Caco-2 (cell line): ENCODE results near the gene FPR1. TPM values are rescaled to one million over a fixed set of nuclear protein-coding genes. Genes with fewer than 3 reads are reported as not detected.

Experiments
- BruUV-seq: library from RNA; stranded (reverse); fragments of 400-500 nt; replicated peaks from 2 replicates; lab custom pipeline; 2021; lab: Mats Ljungman, UMichigan
- CTCF ChIA-PET: fragments of 300-600 bp; sonication (Branson Sonifier 250); formaldehyde crosslinking; loops from one replicate; lab custom pipeline; 2022; ENCODE audit warnings: antibody characterized with exemption; lab: Charles Lee
- POLR2A ChIA-PET: fragments of 300-600 bp; sonication (Branson Sonifier 250); formaldehyde crosslinking; loops from one replicate; lab custom pipeline; 2022; ENCODE audit warnings: antibody characterized with exemption; lab: Charles Lee
- DNase-seq, 2 experiments: peaks; one replicate each; pipeline versions ENCODE4 v3.0.0 to v3.0.0-alpha.2; 2020 to 2022
- H3K27me3 ChIP-seq: replicated peaks from 2 replicates; pipeline ENCODE4 v1.6.0; 2011; ENCODE audit warnings: low read length; ENCODE audit not compliant: control insufficient read depth, insufficient read depth
- H3K36me3 ChIP-seq: 2 replicates; pipeline ENCODE4 v1.5.1; 2011; ENCODE audit warnings: low read length; ENCODE audit not compliant: control insufficient read depth, insufficient read depth
- H3K4me1 ChIP-seq: fragments of 250-450 bp; sonication (Bioruptor Pico); 2 replicates; pipeline ENCODE4 v1.5.1; 2020; ENCODE audit warnings: mild to moderate bottlenecking
- H3K4me3 ChIP-seq: 2 replicates; pipeline ENCODE4 v1.5.1; 2011; ENCODE audit warnings: low read depth, mild to moderate bottlenecking, control low read depth, low read length
- H3K9me3 ChIP-seq: fragments of 250-450 bp; sonication (Bioruptor Pico); 2 replicates; pipeline ENCODE4 v1.5.1; 2020; ENCODE audit warnings: mild to moderate bottlenecking, moderate library complexity
- H3K27ac Mint-ChIP-seq: one replicate; pipeline ENCODE4 v1.8.0; 2022; ENCODE audit warnings: mixed read lengths; ENCODE audit not compliant: unreplicated experiment
- H3K27me3 Mint-ChIP-seq: one replicate; pipeline ENCODE4 v1.8.0; 2022; ENCODE audit warnings: mixed read lengths; ENCODE audit not compliant: insufficient read depth, unreplicated experiment
- H3K36me3 Mint-ChIP-seq: one replicate; pipeline ENCODE4 v1.8.0; 2022; ENCODE audit warnings: mild to moderate bottlenecking, mixed read lengths; ENCODE audit not compliant: insufficient read depth, unreplicated experiment
- H3K4me1 Mint-ChIP-seq: one replicate; pipeline ENCODE4 v1.8.0; 2022; ENCODE audit warnings: low read depth, mixed read lengths; ENCODE audit not compliant: unreplicated experiment
- H3K4me3 Mint-ChIP-seq: one replicate; pipeline ENCODE4 v1.8.0; 2022; ENCODE audit warnings: mild to moderate bottlenecking, moderate library complexity, mixed read lengths; ENCODE audit not compliant: unreplicated experiment
- H3K9me3 Mint-ChIP-seq: one replicate; pipeline ENCODE4 v1.8.0; 2022; ENCODE audit warnings: mixed read lengths; ENCODE audit not compliant: unreplicated experiment
- CTCF ChIP-seq, 2 experiments: fragments of 200-600 bp in 1 of 2; IDR thresholded peaks; 1 replicate in 1 of 2; 2 replicates in 1 of 2; pipeline versions ENCODE4 v1.5.1 to v1.8.0; 2011 to 2022; ENCODE audit warnings: antibody characterized with exemption in 1 of 2, control low read depth in 1 of 2, inconsistent platforms in 1 of 2, low read depth in 1 of 2, low read length in 1 of 2, mild to moderate bottlenecking in 1 of 2, moderate library complexity in 1 of 2; ENCODE audit not compliant: insufficient read depth in 1 of 2, severe bottlenecking in 1 of 2, unreplicated experiment in 1 of 2
- intact Hi-C: fragments of 100-400 bp; cut with micrococcal nuclease; formaldehyde crosslinking; loops from one replicate; pipeline ENCODE4 v1.10.0; 2022; ENCODE audit not compliant: unreplicated experiment
- total RNA-seq: library from RNA; stranded (reverse); gene quantifications from 2 replicates; pipeline ENCODE4 v1.2.3, GENCODE V29; 2022

FPR1 gene
- total RNA-seq, 1 experiment from 2014 or later = not detected

GRCh38 chr19:51711702-51712101, 40.0 kb downstream of the FPR1 start:
- BruUV-seq = no TSS peak
- DNase-seq = no peak
- no peak overlapping the region for H3K4me3 ChIP-seq
- H3K27me3 ChIP-seq = no peaks in the 10 kb centered on the region
- H3K4me1 ChIP-seq = no peaks in the 10 kb centered on the region
- peaks cover 26% of the 10 kb centered on the region for H3K9me3 Mint-ChIP-seq
- no peaks in the 10 kb centered on the region for H3K36me3 ChIP-seq
- H3K36me3 Mint-ChIP-seq = no peaks in the 10 kb centered on the region
- POLR2A ChIA-PET = no interaction called here
- H3K4me3 Mint-ChIP-seq = no peak overlapping the region
- CTCF ChIA-PET = no interaction called here
- TF ChIP-seq CTCF (IDR thresholded peaks at IDR 0.05; ENCODE audit: insufficient read depth in 1 of 2, low read depth in 1 of 2, low read length in 1 of 2, severe bottlenecking in 1 of 2, unreplicated experiment in 1 of 2) = no peak
- H3K4me1 Mint-ChIP-seq = no peaks in the 10 kb centered on the region
- intact Hi-C loops = loop anchor here (2.0 kb wide), 1 partner anchor 71 kb away; no protein-coding TSS in a partner anchor
- no peaks in the 10 kb centered on the region; the same call in 1 of the 2 replicates for H3K9me3 ChIP-seq
- peaks cover 11% of the 10 kb centered on the region for H3K27me3 Mint-ChIP-seq
- H3K27ac Mint-ChIP-seq = no peak overlapping the region

DNA sequence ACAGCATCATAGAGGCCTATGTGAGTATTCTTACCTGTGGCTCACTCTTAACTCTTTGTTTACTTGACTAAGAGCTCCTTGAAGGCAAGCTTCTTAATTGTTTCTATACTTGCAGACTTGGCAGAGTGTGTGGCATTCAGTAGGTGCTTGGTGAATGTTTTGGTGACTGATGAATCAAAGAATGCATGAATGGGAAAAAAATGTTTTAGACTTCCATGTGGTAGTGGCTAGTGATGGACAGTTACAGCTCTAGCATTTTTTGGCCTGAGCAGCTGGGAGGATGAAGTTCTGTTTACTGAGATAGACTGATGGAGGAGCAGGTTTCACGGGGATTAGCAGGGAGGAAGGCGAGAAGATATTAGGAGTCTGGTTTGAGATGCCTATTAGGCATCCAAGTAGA, 41.5 kb downstream of the FPR1 start:
- H3K4me1 ChIP-seq = no peaks in the 10 kb centered on the region
- intact Hi-C loops = no loop called here
- no peak for TF ChIP-seq CTCF (IDR thresholded peaks at IDR 0.05; ENCODE audit: insufficient read depth in 1 of 2, low read depth in 1 of 2, low read length in 1 of 2, severe bottlenecking in 1 of 2, unreplicated experiment in 1 of 2)
- no peaks in the 10 kb centered on the region for H3K4me1 Mint-ChIP-seq
- peaks cover 23% of the 10 kb centered on the region for H3K9me3 Mint-ChIP-seq
- no peaks in the 10 kb centered on the region; the same call in 1 of the 2 replicates for H3K9me3 ChIP-seq
- peaks cover 12% of the 10 kb centered on the region for H3K36me3 Mint-ChIP-seq
- POLR2A ChIA-PET = no interaction called here
- no TSS peak for BruUV-seq
- H3K4me3 ChIP-seq = no peak overlapping the region
- DNase-seq = no peak
- CTCF ChIA-PET = no interaction called here
- no peaks in the 10 kb centered on the region for H3K36me3 ChIP-seq
- peaks cover 6% of the 10 kb centered on the region for H3K27me3 Mint-ChIP-seq
- H3K4me3 Mint-ChIP-seq = no peak overlapping the region
- H3K27me3 ChIP-seq = no peaks in the 10 kb centered on the region
- H3K27ac Mint-ChIP-seq = no peak overlapping the region

DNA sequence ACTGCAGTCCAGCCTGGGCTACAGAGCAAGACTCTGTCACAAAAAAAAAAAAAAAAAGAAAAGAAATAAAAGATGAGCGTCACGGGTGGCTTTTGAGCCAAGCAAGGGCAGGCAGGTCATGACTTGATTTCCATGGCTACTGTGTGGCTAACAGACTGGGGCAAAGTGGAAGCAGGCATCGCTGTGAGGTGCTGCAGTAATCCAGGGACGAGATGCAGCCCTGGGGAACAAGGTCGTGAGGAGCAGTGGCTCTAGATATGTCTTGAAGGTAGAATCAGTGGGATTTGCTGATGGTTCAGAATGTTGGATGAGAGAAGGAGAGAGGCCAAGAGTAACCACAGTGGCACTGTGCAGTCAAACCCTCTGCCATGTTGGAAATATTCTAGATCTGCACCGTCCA, 42.1 kb downstream of the FPR1 start:
- Mint-ChIP-seq H3K9me3 (peaks cover 19% of the 10 kb centered on the region), H3K4me1 (no peaks in the 10 kb centered on the region), H3K27ac (no peak overlapping the region), H3K27me3 (peaks cover 4% of the 10 kb centered on the region), H3K4me3 (no peak overlapping the region), H3K36me3 (peaks cover 15% of the 10 kb centered on the region)
- Histone ChIP-seq H3K4me1 (no peaks in the 10 kb centered on the region), H3K27me3 (no peaks in the 10 kb centered on the region), H3K4me3 (no peak overlapping the region), H3K36me3 (no peaks in the 10 kb centered on the region), H3K9me3 (no peaks in the 10 kb centered on the region; the same call in 1 of the 2 replicates)
- BruUV-seq = no TSS peak
- CTCF ChIA-PET = no interaction called here
- POLR2A ChIA-PET = no interaction called here
- intact Hi-C loops = no loop called here
- TF ChIP-seq CTCF (IDR thresholded peaks at IDR 0.05; ENCODE audit: insufficient read depth in 1 of 2, low read depth in 1 of 2, low read length in 1 of 2, severe bottlenecking in 1 of 2, unreplicated experiment in 1 of 2) = no peak
- no peak for DNase-seq
